ENCODE measurements around the gene AGFG2. TPM values are rescaled to one million over a fixed set of nuclear protein-coding genes. Genes with fewer than 3 reads are reported as not detected.

AGFG2 gene
- total RNA-seq, 2 donors from 2014 or later, result 33.0 to 94.9 TPM

GRCh38 chr7:100574362-100575205 lies 35.6 kb downstream of the AGFG2 start:
- Histone ChIP-seq H3K27ac (no peak overlapping the region), H3K4me3 (no peak overlapping the region), H3K9me3 (no peaks in the 10 kb centered on the region), H3K4me1 (replicated peaks) (peaks cover 6% of the 10 kb centered on the region), H3K27me3 (replicated peaks; ENCODE audit: insufficient read depth) (no peaks in the 10 kb centered on the region), H3K36me3 (peaks cover 7 to 37% of the 10 kb centered on the region in 2 donors)
- no peak for DNase-seq (ENCODE audit: low spot score)
- WGBS, result 88% methylated on average over 44 of the region's 44 CpGs
- TF ChIP-seq POLR2A (IDR thresholded peaks at IDR 0.05), result no peak
- TF ChIP-seq POLR2AphosphoS5 (IDR thresholded peaks at IDR 0.05), result no peak
- no peak for TF ChIP-seq CTCF (IDR thresholded peaks at IDR 0.05)
- intact Hi-C loops (cut with DNase I), result no loop called here

GRCh38 chr7:100575206-100575631 lies 36.2 kb downstream of the AGFG2 start:
- Histone ChIP-seq H3K36me3 (peaks cover 7 to 38% of the 10 kb centered on the region in 2 donors), H3K4me1 (replicated peaks) (peaks cover 2% of the 10 kb centered on the region), H3K4me3 (no peak overlapping the region), H3K27ac (no peak overlapping the region), H3K27me3 (replicated peaks; ENCODE audit: insufficient read depth) (no peaks in the 10 kb centered on the region), H3K9me3 (no peaks in the 10 kb centered on the region)
- WGBS, result 75% methylated on average over 14 of the region's 14 CpGs
- DNase-seq (ENCODE audit: low spot score), result no peak
- intact Hi-C loops (cut with DNase I), result no loop called here
- no peak for TF ChIP-seq POLR2AphosphoS5 (IDR thresholded peaks at IDR 0.05)
- no peak for TF ChIP-seq POLR2A (IDR thresholded peaks at IDR 0.05)
- TF ChIP-seq CTCF (IDR thresholded peaks at IDR 0.05), result no peak

- Histone ChIP-seq H3K27ac (no peak overlapping the region), H3K4me1 (replicated peaks) (no peaks in the 10 kb centered on the region), H3K27me3 (replicated peaks; ENCODE audit: insufficient read depth) (no peaks in the 10 kb centered on the region), H3K9me3 (no peaks in the 10 kb centered on the region), H3K4me3 (no peak overlapping the region), H3K36me3 (peaks cover 8 to 38% of the 10 kb centered on the region in 2 donors)
- 85% methylated on average over 17 of the region's 17 CpGs for WGBS
- no peak for DNase-seq (ENCODE audit: low spot score)
- TF ChIP-seq POLR2AphosphoS5 (IDR thresholded peaks at IDR 0.05) (no peak), CTCF (IDR thresholded peaks at IDR 0.05) (no peak), POLR2A (IDR thresholded peaks at IDR 0.05) (no peak)
- intact Hi-C loops (cut with DNase I), result no loop called here
Measured at GRCh38 chr7:100575746-100576383, 36.9 kb downstream of the AGFG2 start.

- TF ChIP-seq POLR2AphosphoS5 (IDR thresholded peaks at IDR 0.05) (no peak), CTCF (IDR thresholded peaks at IDR 0.05) (no peak), POLR2A (IDR thresholded peaks at IDR 0.05) (no peak)
- intact Hi-C loops (cut with DNase I), result no loop called here
- Histone ChIP-seq H3K4me3 (no peak overlapping the region), H3K27me3 (replicated peaks; ENCODE audit: insufficient read depth) (no peaks in the 10 kb centered on the region), H3K27ac (no peak overlapping the region), H3K4me1 (replicated peaks) (no peaks in the 10 kb centered on the region), H3K9me3 (no peaks in the 10 kb centered on the region), H3K36me3 (peaks cover 14 to 42% of the 10 kb centered on the region in 2 donors)
- WGBS, result 93% methylated on average over 13 of the region's 13 CpGs
- no peak for DNase-seq (ENCODE audit: low spot score)
Measured at GRCh38 chr7:100576384-100576993, 37.5 kb downstream of the AGFG2 start.

All from prostate gland (tissue), 2 donors.